ENCODE results near the gene CACNA1A. TPM values are rescaled to one million over a fixed set of nuclear protein-coding genes. Genes with fewer than 3 reads are reported as not detected.

The CACNA1A gene
- total and polyA plus RNA-seq, 2 of the 4 experiments (the other 2 are of a cell fraction) = 5.9 to 15.0 TPM

DNA sequence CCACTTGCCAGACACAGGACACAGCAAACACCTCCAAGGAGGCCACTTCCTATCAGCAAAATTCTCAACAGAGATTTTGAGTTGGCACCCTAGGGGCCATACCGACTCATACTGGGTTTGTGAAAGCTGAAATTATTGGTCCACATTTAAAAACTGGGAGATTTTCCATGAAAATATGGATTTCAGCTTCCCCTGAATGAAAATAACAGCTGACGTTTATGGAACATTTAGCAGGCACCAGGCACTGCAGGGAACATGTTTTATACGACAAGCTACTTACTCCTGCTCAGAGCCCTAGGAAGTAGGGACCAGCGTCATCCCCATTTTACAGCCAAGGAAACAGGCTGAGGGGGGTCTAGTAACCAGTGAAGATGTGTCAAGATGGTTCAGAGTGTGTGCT, 186.8 kb downstream of the CACNA1A start:
- Histone ChIP-seq H2BK15ac (ENCODE audit: low read depth, low read length) (no peak overlapping the region), H3K9me3 (ENCODE audit: control insufficient read depth, insufficient read depth, low read length) (peaks cover 2% of the 10 kb centered on the region; the same call in 1 of the 2 replicates), H3K27ac (ENCODE audit: insufficient read depth, low read length) (no peak overlapping the region), H4K91ac (ENCODE audit: insufficient read depth, low read depth, low read length) (no peak overlapping the region), H3K9ac (ENCODE audit: low read depth, low read length) (no peak overlapping the region), H3K9me1 (ENCODE audit: insufficient read depth, low read length) (no peaks in the 10 kb centered on the region), H3K79me1 (ENCODE audit: low read depth in 1 of 2, low read length in 2 of 2) (no peaks in the 10 kb centered on the region), H3K4ac (ENCODE audit: low read depth, low read length) (no peak overlapping the region), H2BK20ac (ENCODE audit: low read depth, low read length) (no peak overlapping the region), H2BK120ac (ENCODE audit: low read depth, low read length) (no peak overlapping the region), H4K8ac (ENCODE audit: low read depth in 2 of 2, low read length in 2 of 2) (no peak overlapping the region), H3K14ac (replicated peaks; ENCODE audit: low read depth, low read length) (no peak overlapping the region), H4K20me1 (ENCODE audit: insufficient read depth, low read length) (no peaks in the 10 kb centered on the region), H2AK5ac (ENCODE audit: low read depth, low read length) (no peak overlapping the region), H2AFZ (replicated peaks; ENCODE audit: low read length, poor library complexity) (no peak overlapping the region), H4K5ac (ENCODE audit: low read depth, low read length) (no peak overlapping the region), H3K4me1 (ENCODE audit: control insufficient read depth, insufficient read depth, low read length) (no peaks in the 10 kb centered on the region), H3K4me2 (ENCODE audit: low read depth, low read length) (no peak overlapping the region), H2AK9ac (replicated peaks; ENCODE audit: low read depth, low read length, poor library complexity) (no peak overlapping the region), H3K23ac (ENCODE audit: low read depth, low read length) (no peak overlapping the region), H2BK5ac (ENCODE audit: low read depth, low read length, poor library complexity, severe bottlenecking) (no peak overlapping the region), H3K4me3 (ENCODE audit: insufficient read depth, low read depth, low read length) (no peak overlapping the region), H3K27me3 (ENCODE audit: control insufficient read depth, insufficient read depth, low read length) (no peaks in the 10 kb centered on the region), H3K18ac (ENCODE audit: low read depth, low read length) (no peak overlapping the region), H3K36me3 (ENCODE audit: control insufficient read depth, insufficient read depth, low read length) (peaks cover 2% of the 10 kb centered on the region; the same call in 1 of the 2 replicates), H3K56ac (ENCODE audit: extremely low read depth, insufficient read depth, low read length) (no peak overlapping the region)
- no peak for ATAC-seq (ENCODE audit: low read depth)
- BruUV-seq (replicated peaks) = no TSS peak
- DNase-seq = no peak
- ChIA-PET POLR2A (ENCODE audit: unreplicated experiment) (no interaction called here), CTCF (no interaction called here)
- dilution Hi-C loops (cut with HindIII; ENCODE audit: low sequenced_read_pairs, unreplicated experiment) (no loop called here), intact Hi-C loops (cut with micrococcal nuclease) (no loop called here), in situ Hi-C loops (cut with MboI; ENCODE audit: low sequenced_read_pairs) (no loop called here)
- no CpG with 5 or more reads among the region's 4 CpGs for WGBS, 2 experiments (ENCODE audit: extremely low coverage in 2 of 2, insufficient read length in 1 of 2)
- TF ChIP-seq RAD21 (IDR thresholded peaks at IDR 0.05; ENCODE audit: low read length) (no peak), FOS (IDR thresholded peaks at IDR 0.05; ENCODE audit: low read depth, low read length) (no peak), CHD1 (IDR thresholded peaks at IDR 0.05; ENCODE audit: low read depth, low read length) (no peak), RCOR1 (IDR thresholded peaks at IDR 0.05; ENCODE audit: insufficient replicate concordance, low read length) (no peak), SMC3 (IDR thresholded peaks at IDR 0.05; ENCODE audit: low read depth, low read length) (no peak), POLR2A (IDR thresholded peaks at IDR 0.05; ENCODE audit: low read depth, low read length) (no peak)
- TF ChIP-seq, protein P1, sequence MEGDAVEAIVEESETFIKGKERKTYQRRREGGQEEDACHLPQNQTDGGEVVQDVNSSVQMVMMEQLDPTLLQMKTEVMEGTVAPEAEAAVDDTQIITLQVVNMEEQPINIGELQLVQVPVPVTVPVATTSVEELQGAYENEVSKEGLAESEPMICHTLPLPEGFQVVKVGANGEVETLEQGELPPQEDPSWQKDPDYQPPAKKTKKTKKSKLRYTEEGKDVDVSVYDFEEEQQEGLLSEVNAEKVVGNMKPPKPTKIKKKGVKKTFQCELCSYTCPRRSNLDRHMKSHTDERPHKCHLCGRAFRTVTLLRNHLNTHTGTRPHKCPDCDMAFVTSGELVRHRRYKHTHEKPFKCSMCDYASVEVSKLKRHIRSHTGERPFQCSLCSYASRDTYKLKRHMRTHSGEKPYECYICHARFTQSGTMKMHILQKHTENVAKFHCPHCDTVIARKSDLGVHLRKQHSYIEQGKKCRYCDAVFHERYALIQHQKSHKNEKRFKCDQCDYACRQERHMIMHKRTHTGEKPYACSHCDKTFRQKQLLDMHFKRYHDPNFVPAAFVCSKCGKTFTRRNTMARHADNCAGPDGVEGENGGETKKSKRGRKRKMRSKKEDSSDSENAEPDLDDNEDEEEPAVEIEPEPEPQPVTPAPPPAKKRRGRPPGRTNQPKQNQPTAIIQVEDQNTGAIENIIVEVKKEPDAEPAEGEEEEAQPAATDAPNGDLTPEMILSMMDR (conservative IDR thresholded peaks at IDR 0.05; ENCODE audit: low read depth, low read length) = no peak

All from IMR-90 (cell line).